ENCODE results near the gene OR5K1.

- TF ChIP-seq CTCF (IDR thresholded peaks at IDR 0.05; ENCODE audit: insufficient read depth, low read depth, low read length) (no peak), EZH2 (IDR thresholded peaks at IDR 0.05; ENCODE audit: insufficient read depth, low read length) (no peak)
Observed at GRCh38 chr3:98513736-98514135, 50.7 kb downstream of the OR5K1 start.
